ENCODE measurements around the gene CSTF2T.

Gene CSTF2T

DNA sequence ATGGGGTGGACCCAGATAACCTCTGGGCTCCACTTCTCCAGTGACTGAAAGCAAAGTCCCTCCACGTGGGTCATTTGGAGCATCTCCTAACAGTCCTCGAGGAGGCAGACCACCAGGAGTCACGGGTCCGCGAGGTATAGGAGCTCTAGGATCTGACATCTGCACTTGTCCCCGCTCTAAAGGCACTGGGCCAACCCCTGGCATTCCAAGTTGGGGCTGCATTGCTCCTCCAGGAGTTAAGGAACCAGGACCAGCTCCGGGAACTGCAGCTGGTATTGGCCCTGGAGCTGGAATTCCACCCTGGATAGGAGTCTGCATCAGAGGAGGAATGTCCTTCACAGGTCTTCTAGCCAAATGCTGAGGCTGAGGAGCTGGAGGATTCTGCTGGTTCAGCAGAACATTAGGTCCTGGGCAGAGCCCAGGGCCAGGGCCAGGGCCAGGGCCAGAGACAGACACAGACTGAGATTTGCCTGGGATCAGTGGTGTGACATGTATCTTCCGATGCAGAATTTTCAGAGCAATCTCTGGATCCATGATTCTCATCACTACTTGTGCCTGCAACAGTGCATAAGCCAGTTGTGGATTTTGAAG, 827 bp downstream of the CSTF2T start:
- no CpG with 5 or more reads among the region's 8 CpGs for WGBS, 2 donors (ENCODE audit: extremely low coverage in 2 of 2, insufficient read length in 2 of 2, insufficient replicate concordance in 1 of 2)
- no peak for DNase-seq (ENCODE audit: low spot score)
- Histone ChIP-seq H3K27ac (replicated peaks; ENCODE audit: low read length) (no peak overlapping the region), H2AFZ (ENCODE audit: low read length) (no peak overlapping the region), H3K18ac (ENCODE audit: low read length) (no peak overlapping the region), H2BK15ac (ENCODE audit: low read length) (no peak overlapping the region), H3K23ac (ENCODE audit: low read depth, low read length, poor library complexity) (no peak overlapping the region), H2AK5ac (ENCODE audit: low read depth, low read length) (peak overlapping the region; percentile 66), H3K9ac (ENCODE audit: low read depth, low read length, poor library complexity) (peak overlapping the region; percentile 5), H4K91ac (ENCODE audit: low read depth, low read length, poor library complexity) (no peak overlapping the region), H3K14ac (ENCODE audit: low read length) (no peak overlapping the region), H3K79me1 (ENCODE audit: low read depth, low read length) (peaks cover 5% of the 10 kb centered on the region), H3K4me2 (ENCODE audit: insufficient read depth, low read length, poor library complexity, severe bottlenecking) (peak overlapping the region; percentile 77), H2BK5ac (ENCODE audit: low read length) (no peak overlapping the region), H3K36me3 (replicated peaks in 1 of 2; ENCODE audit: control insufficient read depth in 2 of 2, insufficient read depth in 2 of 2, low read length in 2 of 2) (peaks cover 9 to 38% of the 10 kb centered on the region in 2 donors), H2BK120ac (ENCODE audit: low read depth, low read length) (no peak overlapping the region), H3K9me3 (replicated peaks in 1 of 2; ENCODE audit: control insufficient read depth in 2 of 2, insufficient read depth in 1 of 2, low read depth in 1 of 2, low read length in 2 of 2) (no peaks in the 10 kb centered on the region), H4K8ac (ENCODE audit: low read depth, low read length) (no peak overlapping the region), H3K4me1 (ENCODE audit: control insufficient read depth in 2 of 2, insufficient read depth in 1 of 2, low read depth in 1 of 2, low read length in 2 of 2) (peaks cover 10 to 14% of the 10 kb centered on the region in 2 donors), H3K4me3 (ENCODE audit: low read length in 2 of 2) (peak overlapping the region; percentile 71 to 90), H3K4ac (ENCODE audit: low read length) (no peak overlapping the region), H2BK12ac (ENCODE audit: low read length) (no peak overlapping the region), H3K27me3 (ENCODE audit: control insufficient read depth in 3 of 3, insufficient read depth in 3 of 3, low read depth in 1 of 3, low read length in 3 of 3) (no peaks in the 10 kb centered on the region)

DNA sequence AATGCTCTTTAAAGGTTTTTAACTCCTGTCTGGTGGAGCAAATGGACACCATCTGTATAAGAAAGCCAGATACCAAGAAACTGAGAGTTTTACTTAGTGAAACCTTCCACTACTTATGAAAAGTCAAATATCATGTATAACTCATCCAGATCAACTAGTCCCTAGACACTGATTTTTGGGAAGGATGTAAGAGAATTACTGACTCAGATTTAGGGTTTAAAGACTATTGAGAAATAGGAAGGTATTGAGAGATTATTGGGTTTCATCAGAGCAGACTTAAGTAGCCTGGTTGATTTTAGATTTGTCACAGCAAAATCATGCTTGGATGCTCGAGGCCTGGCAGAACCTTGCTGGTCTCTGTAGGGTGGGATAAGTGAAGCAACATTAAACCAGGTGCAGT, 3.1 kb downstream of the CSTF2T start:
- Histone ChIP-seq H2BK5ac (ENCODE audit: low read length) (no peak overlapping the region), H3K23ac (ENCODE audit: low read depth, low read length, poor library complexity) (no peak overlapping the region), H3K14ac (ENCODE audit: low read length) (no peak overlapping the region), H3K4ac (ENCODE audit: low read length) (no peak overlapping the region), H3K27me3 (ENCODE audit: control insufficient read depth in 3 of 3, insufficient read depth in 3 of 3, low read depth in 1 of 3, low read length in 3 of 3) (no peaks in the 10 kb centered on the region), H2BK12ac (ENCODE audit: low read length) (no peak overlapping the region), H4K91ac (ENCODE audit: low read depth, low read length, poor library complexity) (no peak overlapping the region), H3K4me2 (ENCODE audit: insufficient read depth, low read length, poor library complexity, severe bottlenecking) (no peak overlapping the region), H3K18ac (ENCODE audit: low read length) (no peak overlapping the region), H2BK15ac (ENCODE audit: low read length) (no peak overlapping the region), H3K79me1 (ENCODE audit: low read depth, low read length) (peaks cover 5% of the 10 kb centered on the region), H3K9me3 (replicated peaks in 1 of 2; ENCODE audit: control insufficient read depth in 2 of 2, insufficient read depth in 1 of 2, low read depth in 1 of 2, low read length in 2 of 2) (no peaks in the 10 kb centered on the region), H3K36me3 (replicated peaks in 1 of 2; ENCODE audit: control insufficient read depth in 2 of 2, insufficient read depth in 2 of 2, low read length in 2 of 2) (peaks cover 9 to 38% of the 10 kb centered on the region in 2 donors), H2AK5ac (ENCODE audit: low read depth, low read length) (no peak overlapping the region), H3K4me3 (ENCODE audit: low read length in 2 of 2) (no peak overlapping the region), H3K9ac (ENCODE audit: low read depth, low read length, poor library complexity) (no peak overlapping the region), H4K8ac (ENCODE audit: low read depth, low read length) (no peak overlapping the region), H3K27ac (replicated peaks; ENCODE audit: low read length) (no peak overlapping the region), H3K4me1 (ENCODE audit: control insufficient read depth in 2 of 2, insufficient read depth in 1 of 2, low read depth in 1 of 2, low read length in 2 of 2) (peaks cover 10 to 14% of the 10 kb centered on the region in 2 donors), H2BK120ac (ENCODE audit: low read depth, low read length) (no peak overlapping the region), H2AFZ (ENCODE audit: low read length) (no peak overlapping the region)
- DNase-seq (ENCODE audit: low spot score) = no peak
- no CpG with 5 or more reads among the region's 1 CpG for WGBS, 2 donors (ENCODE audit: extremely low coverage in 2 of 2, insufficient read length in 2 of 2, insufficient replicate concordance in 1 of 2)

- H3K27ac ChIP-seq (replicated peaks; ENCODE audit: low read length) = no peak overlapping the region
- peaks cover 9 to 38% of the 10 kb centered on the region in 2 donors for H3K36me3 ChIP-seq (replicated peaks in 1 of 2; ENCODE audit: control insufficient read depth in 2 of 2, insufficient read depth in 2 of 2, low read length in 2 of 2)
- H3K23ac ChIP-seq (ENCODE audit: low read depth, low read length, poor library complexity) = no peak overlapping the region
- H3K4me1 ChIP-seq (ENCODE audit: control insufficient read depth in 2 of 2, insufficient read depth in 1 of 2, low read depth in 1 of 2, low read length in 2 of 2) = peaks cover 10 to 12% of the 10 kb centered on the region in 2 donors
- H3K4me2 ChIP-seq (ENCODE audit: insufficient read depth, low read length, poor library complexity, severe bottlenecking) = no peak overlapping the region
- no peak overlapping the region for H2BK120ac ChIP-seq (ENCODE audit: low read depth, low read length)
- WGBS, 2 donors (ENCODE audit: extremely low coverage in 2 of 2, insufficient read length in 2 of 2, insufficient replicate concordance in 1 of 2) = no CpG with 5 or more reads among the region's 5 CpGs
- no peak overlapping the region for H4K8ac ChIP-seq (ENCODE audit: low read depth, low read length)
- no peak overlapping the region for H2AFZ ChIP-seq (ENCODE audit: low read length)
- no peak overlapping the region for H3K4me3 ChIP-seq (ENCODE audit: low read length in 2 of 2)
- H2BK12ac ChIP-seq (ENCODE audit: low read length) = no peak overlapping the region
- H3K9ac ChIP-seq (ENCODE audit: low read depth, low read length, poor library complexity) = no peak overlapping the region
- H3K18ac ChIP-seq (ENCODE audit: low read length) = no peak overlapping the region
- H4K91ac ChIP-seq (ENCODE audit: low read depth, low read length, poor library complexity) = no peak overlapping the region
- H3K4ac ChIP-seq (ENCODE audit: low read length) = no peak overlapping the region
- H3K14ac ChIP-seq (ENCODE audit: low read length) = no peak overlapping the region
- H3K27me3 ChIP-seq (ENCODE audit: control insufficient read depth in 3 of 3, insufficient read depth in 3 of 3, low read depth in 1 of 3, low read length in 3 of 3) = no peaks in the 10 kb centered on the region
- no peak overlapping the region for H2BK5ac ChIP-seq (ENCODE audit: low read length)
- no peaks in the 10 kb centered on the region for H3K9me3 ChIP-seq (replicated peaks in 1 of 2; ENCODE audit: control insufficient read depth in 2 of 2, insufficient read depth in 1 of 2, low read depth in 1 of 2, low read length in 2 of 2)
- no peak for DNase-seq (ENCODE audit: low spot score)
- peaks cover 3% of the 10 kb centered on the region for H3K79me1 ChIP-seq (ENCODE audit: low read depth, low read length)
- H2AK5ac ChIP-seq (ENCODE audit: low read depth, low read length) = no peak overlapping the region
- H2BK15ac ChIP-seq (ENCODE audit: low read length) = no peak overlapping the region
Measured at GRCh38 chr10:51694086-51694768, 5.2 kb downstream of the CSTF2T start.

- Histone ChIP-seq H2BK120ac (ENCODE audit: low read depth, low read length) (no peak overlapping the region), H3K14ac (ENCODE audit: low read length) (no peak overlapping the region), H3K79me1 (ENCODE audit: low read depth, low read length) (no peaks in the 10 kb centered on the region), H3K18ac (ENCODE audit: low read length) (no peak overlapping the region), H3K4me2 (ENCODE audit: insufficient read depth, low read length, poor library complexity, severe bottlenecking) (no peak overlapping the region), H3K4me3 (ENCODE audit: low read length in 2 of 2) (no peak overlapping the region), H2AK5ac (ENCODE audit: low read depth, low read length) (no peak overlapping the region), H2AFZ (ENCODE audit: low read length) (no peak overlapping the region), H3K4ac (ENCODE audit: low read length) (no peak overlapping the region), H2BK15ac (ENCODE audit: low read length) (no peak overlapping the region), H3K27ac (replicated peaks; ENCODE audit: low read length) (no peak overlapping the region), H3K9me3 (replicated peaks in 1 of 2; ENCODE audit: control insufficient read depth in 2 of 2, insufficient read depth in 1 of 2, low read depth in 1 of 2, low read length in 2 of 2) (no peaks in the 10 kb centered on the region), H3K9ac (ENCODE audit: low read depth, low read length, poor library complexity) (no peak overlapping the region), H2BK12ac (ENCODE audit: low read length) (no peak overlapping the region), H3K27me3 (ENCODE audit: control insufficient read depth in 3 of 3, insufficient read depth in 3 of 3, low read depth in 1 of 3, low read length in 3 of 3) (no peaks in the 10 kb centered on the region), H4K91ac (ENCODE audit: low read depth, low read length, poor library complexity) (no peak overlapping the region), H3K23ac (ENCODE audit: low read depth, low read length, poor library complexity) (no peak overlapping the region), H4K8ac (ENCODE audit: low read depth, low read length) (no peak overlapping the region), H2BK5ac (ENCODE audit: low read length) (no peak overlapping the region), H3K4me1 (ENCODE audit: control insufficient read depth in 2 of 2, insufficient read depth in 1 of 2, low read depth in 1 of 2, low read length in 2 of 2) (peaks cover 0 to 2% of the 10 kb centered on the region in 2 donors), H3K36me3 (replicated peaks in 1 of 2; ENCODE audit: control insufficient read depth in 2 of 2, insufficient read depth in 2 of 2, low read length in 2 of 2) (peaks cover 0 to 12% of the 10 kb centered on the region in 2 donors)
- no CpG with 5 or more reads among the region's 4 CpGs for WGBS, 2 donors (ENCODE audit: extremely low coverage in 2 of 2, insufficient read length in 2 of 2, insufficient replicate concordance in 1 of 2)
- no peak for DNase-seq (ENCODE audit: low spot score)
Measured at GRCh38 chr10:51691135-51691534, 8.3 kb downstream of the CSTF2T start.
